OCI-LY7 (cell line): ENCODE results near the gene PCBD2. TPM values are rescaled to one million over a fixed set of nuclear protein-coding genes. Genes with fewer than 3 reads are reported as not detected.

Experiments
- BruUV-seq: library from RNA; stranded (reverse); fragments of 400-500 nt; replicated peaks from 2 replicates; lab custom pipeline; 2021; lab: Mats Ljungman, UMichigan
- CTCF ChIA-PET: fragments of 300-600 bp; sonication (Branson Sonifier 250); formaldehyde crosslinking; loops from one replicate; lab custom pipeline; 2022; ENCODE audit warnings: antibody characterized with exemption; ENCODE audit not compliant: unreplicated experiment; lab: Charles Lee
- POLR2A ChIA-PET: fragments of 300-600 bp; sonication (Branson Sonifier 250); formaldehyde crosslinking; loops from one replicate; lab custom pipeline; 2022; ENCODE audit warnings: antibody characterized with exemption; lab: Charles Lee
- DNase-seq: peaks from one replicate; pipeline ENCODE4 v3.0.0-alpha.2; 2015; ENCODE audit warnings: low spot score
- H2AFZ ChIP-seq: fragments of 200-600 bp; sonication (generic), shearing (Covaris generic); 2 replicates; pipeline ENCODE4 v1.6.1; 2014; ENCODE audit warnings: mild to moderate bottlenecking, antibody characterized with exemption, low read length, moderate library complexity
- H3K27ac ChIP-seq: fragments of 200-600 bp; sonication (generic); 2 replicates; pipeline ENCODE4 v1.5.1; 2014; ENCODE audit warnings: mixed run types, low read depth, mild to moderate bottlenecking, moderate library complexity, low read length, inconsistent platforms; ENCODE audit not compliant: poor library complexity, severe bottlenecking
- H3K36me3 ChIP-seq: fragments of 200-600 bp; sonication (generic); 2 replicates; pipeline ENCODE4 v1.6.1; 2014; ENCODE audit warnings: mild to moderate bottlenecking, antibody characterized with exemption, low read length, moderate library complexity, mixed read lengths; ENCODE audit not compliant: insufficient read depth
- H3K4me1 ChIP-seq: fragments of 200-600 bp; sonication (generic); 2 replicates; pipeline ENCODE4 v1.5.1; 2014; ENCODE audit warnings: mild to moderate bottlenecking, low read length; ENCODE audit not compliant: insufficient read depth, poor library complexity, severe bottlenecking
- H3K4me2 ChIP-seq: fragments of 200-600 bp; sonication (generic); 2 replicates; pipeline ENCODE4 v1.6.1; 2014; ENCODE audit warnings: mild to moderate bottlenecking, low read length
- H3K4me3 ChIP-seq: fragments of 200-600 bp; sonication (generic); 2 replicates; pipeline ENCODE4 v1.5.1; 2014; ENCODE audit warnings: mild to moderate bottlenecking, low read depth, low read length; ENCODE audit not compliant: poor library complexity, severe bottlenecking
- H3K79me2 ChIP-seq: fragments of 200-600 bp; sonication (generic); 2 replicates; pipeline ENCODE4 v1.6.1; 2016; ENCODE audit warnings: low read depth, mild to moderate bottlenecking, low read length, moderate library complexity, mixed read lengths; ENCODE audit not compliant: insufficient read depth
- H3K9me2 ChIP-seq: fragments of 200-600 bp; sonication (generic); 2 replicates; pipeline ENCODE4 v1.6.1; 2016; ENCODE audit warnings: mild to moderate bottlenecking, low read length, mixed read lengths; ENCODE audit not compliant: insufficient read depth
- H3K9me3 ChIP-seq: fragments of 200-600 bp; sonication (generic); 2 replicates; pipeline ENCODE4 v1.6.1; 2014; ENCODE audit warnings: mild to moderate bottlenecking, mixed run types, low read length, mixed read lengths
- H4K20me1 ChIP-seq: fragments of 200-600 bp; sonication (generic); 2 replicates; pipeline ENCODE4 v1.6.1; 2014; ENCODE audit warnings: mild to moderate bottlenecking, antibody characterized with exemption, low read length, moderate library complexity, mixed read lengths; ENCODE audit not compliant: insufficient read depth
- EZH2phosphoT487 ChIP-seq: fragments of 200-600 bp; sonication (generic); IDR thresholded peaks from 2 replicates; pipeline ENCODE4 v1.6.1; 2018; ENCODE audit warnings: low read depth, borderline replicate concordance, mild to moderate bottlenecking, mixed run types, antibody characterized with exemption, low read length, moderate library complexity, mixed read lengths
- intact Hi-C: fragments of 100-400 bp; cut with micrococcal nuclease; formaldehyde crosslinking; loops from one replicate; pipeline ENCODE4 v1.10.0; 2022; ENCODE audit not compliant: unreplicated experiment
- total RNA-seq, 2 experiments: library from RNA; depleted of rRNA in 1 of 2; stranded (reverse); fragments of >200 nt in 1 of 2; shearing (Covaris generic) in 1 of 2; gene quantifications; 2 replicates each; pipeline ENCODE4 v1.2.3, GENCODE V29; 2014 to 2022
- TF ChIP-seq, protein P1 (sequence below): fragments of 200-600 bp; sonication (generic); conservative IDR thresholded peaks from 2 replicates; pipeline ENCODE4 v1.5.1; 2014; ENCODE audit warnings: mild to moderate bottlenecking, antibody characterized with exemption, low read length, moderate library complexity, mixed read lengths

The PCBD2 gene
- total RNA-seq, 2 experiments from 2014 or later: 12.2 to 34.3 TPM

DNA sequence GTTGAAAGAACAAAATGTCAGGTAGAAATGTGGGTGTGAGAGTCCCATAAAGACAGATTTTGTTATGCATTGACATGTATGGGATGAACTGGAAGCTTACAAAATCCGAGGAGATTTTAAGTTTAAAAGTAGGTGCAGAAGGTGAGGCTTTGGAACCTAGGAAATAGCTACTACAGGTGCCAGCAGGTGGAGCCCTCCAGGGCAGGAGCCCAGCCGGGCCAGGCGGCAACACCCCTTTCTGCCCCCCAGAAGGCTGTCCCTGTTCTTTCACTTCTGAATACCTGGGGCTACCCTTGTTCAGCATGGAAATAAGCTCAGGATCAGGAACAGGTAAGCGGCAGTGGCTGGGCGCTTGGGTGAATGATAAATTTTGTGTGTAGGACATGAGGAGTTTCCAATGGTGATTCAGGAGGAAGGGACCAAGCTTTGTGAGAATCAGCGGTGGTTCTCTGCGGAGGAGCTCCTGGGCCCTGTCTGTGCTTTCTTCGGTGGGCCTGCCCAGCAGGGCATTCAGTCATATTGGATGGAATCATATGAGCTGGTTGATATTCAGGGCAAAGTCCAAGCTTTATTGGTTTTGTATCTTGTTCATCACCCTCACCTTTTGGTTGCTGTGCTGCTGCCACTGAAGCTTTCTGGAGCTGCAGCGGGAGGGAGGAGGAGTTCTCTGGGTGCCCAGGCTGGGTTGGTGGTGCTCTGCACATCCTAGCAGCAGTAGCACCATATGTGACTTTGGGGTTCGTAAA, 12.3 kb downstream of the PCBD2 start:
- BruUV-seq: no TSS peak
- ChIA-PET CTCF (interaction anchor here (0.8 to 1.3 kb wide), 6 partner anchors 9 to 299 kb away, joined by 3 to 5 read pairs (median 3); no protein-coding TSS in a partner anchor), POLR2A (interaction anchor here (0.9 to 1.3 kb wide), 5 partner anchors 10 to 294 kb away, joined by 3 to 4 read pairs (median 3); no protein-coding TSS in a partner anchor)
- H3K79me2 ChIP-seq: no peaks in the 10 kb centered on the region
- H3K4me2 ChIP-seq: no peak overlapping the region
- H4K20me1 ChIP-seq: no peaks in the 10 kb centered on the region
- peak; percentile 44 for DNase-seq
- no peak overlapping the region for H2AFZ ChIP-seq
- peaks cover 65% of the 10 kb centered on the region for H3K36me3 ChIP-seq
- no peaks in the 10 kb centered on the region for H3K4me1 ChIP-seq
- intact Hi-C loops: loop anchor here (1.0 kb wide), 1 partner anchor 274 kb away; no protein-coding TSS in a partner anchor
- no peaks in the 10 kb centered on the region for H3K9me2 ChIP-seq
- no peak overlapping the region for H3K27ac ChIP-seq
- no peak overlapping the region for H3K4me3 ChIP-seq
- no peaks in the 10 kb centered on the region for H3K9me3 ChIP-seq
- no peak for TF ChIP-seq EZH2phosphoT487
- TF ChIP-seq, protein P1, sequence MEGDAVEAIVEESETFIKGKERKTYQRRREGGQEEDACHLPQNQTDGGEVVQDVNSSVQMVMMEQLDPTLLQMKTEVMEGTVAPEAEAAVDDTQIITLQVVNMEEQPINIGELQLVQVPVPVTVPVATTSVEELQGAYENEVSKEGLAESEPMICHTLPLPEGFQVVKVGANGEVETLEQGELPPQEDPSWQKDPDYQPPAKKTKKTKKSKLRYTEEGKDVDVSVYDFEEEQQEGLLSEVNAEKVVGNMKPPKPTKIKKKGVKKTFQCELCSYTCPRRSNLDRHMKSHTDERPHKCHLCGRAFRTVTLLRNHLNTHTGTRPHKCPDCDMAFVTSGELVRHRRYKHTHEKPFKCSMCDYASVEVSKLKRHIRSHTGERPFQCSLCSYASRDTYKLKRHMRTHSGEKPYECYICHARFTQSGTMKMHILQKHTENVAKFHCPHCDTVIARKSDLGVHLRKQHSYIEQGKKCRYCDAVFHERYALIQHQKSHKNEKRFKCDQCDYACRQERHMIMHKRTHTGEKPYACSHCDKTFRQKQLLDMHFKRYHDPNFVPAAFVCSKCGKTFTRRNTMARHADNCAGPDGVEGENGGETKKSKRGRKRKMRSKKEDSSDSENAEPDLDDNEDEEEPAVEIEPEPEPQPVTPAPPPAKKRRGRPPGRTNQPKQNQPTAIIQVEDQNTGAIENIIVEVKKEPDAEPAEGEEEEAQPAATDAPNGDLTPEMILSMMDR: peak; percentile 87

DNA sequence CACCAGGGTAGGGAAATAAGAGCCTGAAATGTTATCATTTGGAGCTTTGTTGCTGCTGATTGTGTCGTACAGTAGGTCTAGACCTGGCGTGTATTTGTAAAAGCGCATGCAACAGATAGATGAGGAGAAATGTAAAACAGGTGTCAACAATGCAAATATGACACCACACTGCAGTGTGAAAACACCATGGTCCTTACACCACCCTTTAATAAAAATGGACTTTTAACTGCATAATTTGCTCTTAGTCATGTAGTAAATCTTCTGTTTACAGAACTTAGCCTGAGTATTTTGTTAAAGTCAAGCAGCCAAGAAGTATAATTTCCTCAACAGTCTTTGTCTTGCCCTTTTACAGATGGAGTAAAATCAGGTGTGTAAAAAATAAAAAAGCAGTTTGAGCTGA, 13.9 kb downstream of the PCBD2 start:
- no peak for DNase-seq
- CTCF ChIA-PET: no interaction called here
- Histone ChIP-seq H2AFZ (no peak overlapping the region), H3K27ac (no peak overlapping the region), H3K4me3 (no peak overlapping the region), H3K79me2 (no peaks in the 10 kb centered on the region), H3K9me3 (no peaks in the 10 kb centered on the region), H3K4me1 (no peaks in the 10 kb centered on the region), H4K20me1 (no peaks in the 10 kb centered on the region), H3K36me3 (peaks cover 53% of the 10 kb centered on the region), H3K9me2 (no peaks in the 10 kb centered on the region), H3K4me2 (no peak overlapping the region)
- POLR2A ChIA-PET: interaction anchor here (0.6 to 1.1 kb wide), 3 partner anchors 39 to 292 kb away, joined by 3 to 4 read pairs (median 3); no protein-coding TSS in a partner anchor
- TSS peak; percentile 11 for BruUV-seq
- intact Hi-C loops: no loop called here
- TF ChIP-seq, protein P1: no peak
- no peak for TF ChIP-seq EZH2phosphoT487
